ENCODE results near the gene RNF128.
"Not testable (repeated sequence)": the region's sequence is repeated elsewhere in the genome, so short reads cannot be mapped to it uniquely, and the experiment has no call there.

The RNF128 gene

GRCh38 chrX:106783716-106784115, 57.2 kb downstream of the RNF128 start:
- no peaks in the 10 kb centered on the region for H3K36me3 ChIP-seq
- H3K4me1 ChIP-seq: no peaks in the 10 kb centered on the region
- TF ChIP-seq, protein P1, sequence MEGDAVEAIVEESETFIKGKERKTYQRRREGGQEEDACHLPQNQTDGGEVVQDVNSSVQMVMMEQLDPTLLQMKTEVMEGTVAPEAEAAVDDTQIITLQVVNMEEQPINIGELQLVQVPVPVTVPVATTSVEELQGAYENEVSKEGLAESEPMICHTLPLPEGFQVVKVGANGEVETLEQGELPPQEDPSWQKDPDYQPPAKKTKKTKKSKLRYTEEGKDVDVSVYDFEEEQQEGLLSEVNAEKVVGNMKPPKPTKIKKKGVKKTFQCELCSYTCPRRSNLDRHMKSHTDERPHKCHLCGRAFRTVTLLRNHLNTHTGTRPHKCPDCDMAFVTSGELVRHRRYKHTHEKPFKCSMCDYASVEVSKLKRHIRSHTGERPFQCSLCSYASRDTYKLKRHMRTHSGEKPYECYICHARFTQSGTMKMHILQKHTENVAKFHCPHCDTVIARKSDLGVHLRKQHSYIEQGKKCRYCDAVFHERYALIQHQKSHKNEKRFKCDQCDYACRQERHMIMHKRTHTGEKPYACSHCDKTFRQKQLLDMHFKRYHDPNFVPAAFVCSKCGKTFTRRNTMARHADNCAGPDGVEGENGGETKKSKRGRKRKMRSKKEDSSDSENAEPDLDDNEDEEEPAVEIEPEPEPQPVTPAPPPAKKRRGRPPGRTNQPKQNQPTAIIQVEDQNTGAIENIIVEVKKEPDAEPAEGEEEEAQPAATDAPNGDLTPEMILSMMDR (IDR thresholded peaks at IDR 0.05; ENCODE audit: low read depth, low read length): no peak
- H3K9me3 ChIP-seq: no peaks in the 10 kb centered on the region
- H3K27me3 ChIP-seq: no peaks in the 10 kb centered on the region
- no peak overlapping the region for H3K4me3 ChIP-seq (ENCODE audit: low read depth, low read length)
- DNase-seq: no peak

DNA sequence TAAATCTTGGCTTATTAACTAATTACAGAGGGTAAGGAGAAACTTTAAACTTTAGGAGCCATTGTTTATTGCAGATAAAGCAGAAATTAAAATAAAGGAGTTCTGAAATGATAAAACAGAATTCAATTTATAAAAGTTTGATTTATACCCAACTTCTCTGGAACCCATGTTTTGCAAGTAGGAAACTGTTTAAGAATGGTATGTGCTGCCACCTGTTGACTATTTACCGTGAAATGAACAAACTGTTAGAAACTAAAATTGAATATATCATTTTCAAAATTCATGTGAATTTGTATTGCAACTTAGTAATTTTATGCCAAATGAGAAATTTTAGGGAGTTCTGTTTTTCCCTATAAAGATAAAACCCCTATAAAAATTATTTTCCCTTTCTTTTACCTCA, 65.0 kb downstream of the RNF128 start:
- H3K9me3 ChIP-seq: no peaks in the 10 kb centered on the region
- H3K36me3 ChIP-seq: no peaks in the 10 kb centered on the region
- TF ChIP-seq, protein P1 (IDR thresholded peaks at IDR 0.05; ENCODE audit: low read depth, low read length): no peak
- H3K27me3 ChIP-seq: no peaks in the 10 kb centered on the region
- no peak overlapping the region for H3K4me3 ChIP-seq (ENCODE audit: low read depth, low read length)
- H3K4me1 ChIP-seq: no peaks in the 10 kb centered on the region
- DNase-seq: no peak

DNA sequence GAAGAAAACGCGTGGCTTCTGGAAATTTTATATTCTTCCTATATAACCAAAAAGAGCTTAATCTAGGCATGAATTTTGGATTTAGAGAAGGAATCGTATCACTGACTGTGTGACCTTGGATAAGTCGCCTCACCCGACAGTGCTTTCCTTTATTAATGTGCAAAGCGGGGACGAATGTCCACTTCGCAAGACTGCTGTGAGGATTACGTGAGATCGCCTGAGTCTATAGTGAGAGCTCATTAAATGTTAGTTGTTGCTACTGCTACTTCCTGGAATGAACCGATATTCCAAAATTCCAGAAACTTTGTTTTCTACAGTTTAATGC, 75.5 kb downstream of the RNF128 start:
- TF ChIP-seq, protein P1 (IDR thresholded peaks at IDR 0.05; ENCODE audit: low read depth, low read length): no peak

DNA sequence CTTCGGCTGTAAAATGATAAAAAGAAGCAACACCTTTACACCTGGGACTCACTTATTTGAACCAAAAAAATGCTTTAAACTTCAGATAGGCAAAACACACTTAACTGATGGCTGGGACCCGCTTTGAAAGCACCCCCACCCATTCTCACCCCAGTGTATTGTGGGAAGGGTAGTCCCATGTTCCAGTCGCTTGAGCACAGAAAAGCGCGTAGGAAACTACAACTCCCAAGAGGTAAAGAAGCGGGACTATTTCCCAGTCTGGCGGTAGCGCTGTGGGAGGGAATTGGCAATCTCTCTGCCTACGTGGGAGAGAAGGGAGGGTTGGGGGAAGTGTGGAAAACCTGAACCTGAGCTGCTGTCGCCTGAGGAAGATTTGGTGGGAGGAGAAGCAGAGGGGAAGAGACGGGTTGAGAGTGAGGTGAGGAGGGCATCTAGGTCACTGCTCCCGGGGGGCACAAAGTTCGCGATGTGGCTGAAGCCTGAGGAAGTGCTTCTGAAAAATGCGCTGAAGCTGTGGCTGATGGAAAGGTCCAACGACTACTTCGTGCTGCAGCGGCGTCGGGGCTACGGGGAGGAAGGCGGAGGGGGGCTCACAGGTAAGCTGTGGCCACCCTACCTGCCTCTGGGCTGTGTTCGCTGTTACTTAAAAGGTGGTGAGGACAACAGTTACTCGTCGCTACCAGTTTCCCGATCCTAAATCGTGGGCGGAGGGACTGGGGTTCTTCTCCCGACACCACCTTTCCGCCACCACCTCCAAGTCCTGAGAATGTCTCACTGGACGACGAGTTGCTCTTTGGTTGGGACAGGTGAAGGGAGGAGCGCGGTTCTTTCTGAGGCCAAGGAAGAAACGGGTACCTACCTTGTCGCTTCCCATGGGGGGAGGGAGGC, 76.1 kb downstream of the RNF128 start, which contains the start of gene TBC1D8B:
Gene TBC1D8B (plus strand): TSS at position 286 of the 888 bp plus-strand sequence. CDS start 181 bp downstream, at position 467.
- peak; percentile 41 for DNase-seq
- peaks cover 18% of the 10 kb centered on the region for H3K27me3 ChIP-seq
- H3K4me1 ChIP-seq: no peaks in the 10 kb centered on the region
- H3K9me3 ChIP-seq: no peaks in the 10 kb centered on the region
- TF ChIP-seq, protein P1 (IDR thresholded peaks at IDR 0.05; ENCODE audit: low read depth, low read length): no peak
- H3K4me3 ChIP-seq (ENCODE audit: low read depth, low read length): peak within 1 kb of the TSS; percentile 56
- H3K36me3 ChIP-seq: no peaks in the 10 kb centered on the region

More for the DNA sequence above, 75.5 kb downstream of the RNF128 start:
- no peaks in the 10 kb centered on the region for H3K4me1 ChIP-seq
- peak overlapping the region; percentile 56 for H3K4me3 ChIP-seq (ENCODE audit: low read depth, low read length)
- H3K9me3 ChIP-seq: no peaks in the 10 kb centered on the region
- H3K27me3 ChIP-seq: peaks cover 18% of the 10 kb centered on the region
- DNase-seq: no peak
- H3K36me3 ChIP-seq: no peaks in the 10 kb centered on the region

- no peak for DNase-seq
- no peaks in the 10 kb centered on the region for H3K27me3 ChIP-seq
- no peaks in the 10 kb centered on the region for H3K9me3 ChIP-seq
- no peak overlapping the region for H3K4me3 ChIP-seq (ENCODE audit: low read depth, low read length)
- H3K4me1 ChIP-seq: no peaks in the 10 kb centered on the region
- no peaks in the 10 kb centered on the region for H3K36me3 ChIP-seq
- TF ChIP-seq, protein P1 (IDR thresholded peaks at IDR 0.05; ENCODE audit: low read depth, low read length): no peak
Measured at GRCh38 chrX:106811131-106811910, 84.8 kb downstream of the RNF128 start.

- H3K4me1 ChIP-seq; H3K27me3 ChIP-seq; H3K36me3 ChIP-seq; DNase-seq; H3K9me3 ChIP-seq; H3K4me3 ChIP-seq (ENCODE audit: low read depth, low read length): not testable (repeated sequence)
Measured at GRCh38 chrX:106812930-106813329, 86.4 kb downstream of the RNF128 start.

DNA sequence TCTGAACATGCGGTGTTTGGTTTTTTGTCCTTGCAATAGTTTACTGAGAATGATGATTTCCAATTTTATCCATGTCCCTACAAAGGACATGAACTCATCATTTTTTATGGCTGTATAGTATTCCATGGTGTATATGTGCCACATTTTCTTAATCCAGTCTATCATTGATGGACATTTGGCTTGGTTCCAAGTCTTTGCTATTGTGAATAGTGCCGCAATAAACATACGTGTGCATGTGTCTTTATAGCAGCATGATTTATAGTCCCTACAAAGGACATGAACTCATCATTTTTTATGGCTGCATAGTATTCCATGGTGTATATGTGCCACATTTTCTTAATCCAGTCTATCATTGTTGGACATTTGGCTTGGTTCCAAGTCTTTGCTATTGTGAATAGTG, 87.6 kb downstream of the RNF128 start:
- not testable (repeated sequence) for DNase-seq; H3K36me3 ChIP-seq; H3K27me3 ChIP-seq; H3K4me1 ChIP-seq; H3K9me3 ChIP-seq; H3K4me3 ChIP-seq (ENCODE audit: low read depth, low read length)

All from BE2C (cell line).